H1 (cell line): ENCODE results near the gene CIT. TPM values are rescaled to one million over a fixed set of nuclear protein-coding genes. Genes with fewer than 3 reads are reported as not detected.

Source experiments
- CTCF ChIA-PET: fragments of 300-600 bp; sonication (Branson Sonifier 250); formaldehyde crosslinking; loops from one replicate; lab custom pipeline; 2021; ENCODE audit not compliant: partially characterized antibody; lab: Charles Lee
- POLR2A ChIA-PET: fragments of 300-600 bp; sonication (Branson Sonifier 250); formaldehyde crosslinking; loops from one replicate; lab custom pipeline; 2021; ENCODE audit warnings: inconsistent platforms; ENCODE audit not compliant: partially characterized antibody; lab: Charles Lee
- DNase-seq, 2 experiments: peaks; one replicate each; pipeline versions ENCODE4 v3.0.0 to v3.0.0-alpha.2; 2010 to 2022; ENCODE audit warnings: low spot score in 2 of 2, low read depth in 1 of 2, mixed read lengths in 1 of 2
- FAIRE-seq: peaks from 2 replicates; lab custom pipeline; 2011; peaks lifted over from hg19 to GRCh38; lab: Jason Lieb, UNC
- H2AFZ ChIP-seq: 2 replicates; pipeline ENCODE4 v1.8.1; 2012; ENCODE audit warnings: low read length, inconsistent platforms
- H2AK5ac ChIP-seq: 2 replicates; pipeline ENCODE4 v1.6.1; 2013; ENCODE audit warnings: low read depth, low read length
- H2BK120ac ChIP-seq: replicated peaks from 2 replicates; pipeline ENCODE3; 2013; ENCODE audit warnings: low read depth, low read length, inconsistent platforms
- H2BK12ac ChIP-seq: 2 replicates; pipeline ENCODE4 v1.6.1; 2013; ENCODE audit warnings: low read depth, low read length
- H2BK15ac ChIP-seq: 2 replicates; pipeline ENCODE4 v1.6.1; 2013; ENCODE audit warnings: low read length
- H2BK20ac ChIP-seq: 2 replicates; pipeline ENCODE4 v1.6.1; 2013; ENCODE audit warnings: low read length
- H2BK5ac ChIP-seq: 2 replicates; pipeline ENCODE4 v1.6.1; 2013; ENCODE audit warnings: low read depth, low read length
- H3K14ac ChIP-seq: 2 replicates; pipeline ENCODE4 v1.6.1; 2013; ENCODE audit warnings: inconsistent platforms; ENCODE audit not compliant: insufficient read length
- H3K18ac ChIP-seq: 2 replicates; pipeline ENCODE4 v1.6.1; 2013; ENCODE audit warnings: low read length; ENCODE audit errors: extremely low read depth
- H3K23ac ChIP-seq: 2 replicates; pipeline ENCODE4 v1.6.1; 2013; ENCODE audit warnings: inconsistent platforms; ENCODE audit not compliant: insufficient read length
- H3K23me2 ChIP-seq: 2 replicates; pipeline ENCODE4 v1.6.1; 2013; ENCODE audit warnings: low read depth, low read length
- H3K27ac ChIP-seq: 2 replicates; pipeline ENCODE4 v1.6.1; 2011; ENCODE audit warnings: low read depth, low read length, inconsistent platforms
- H3K27me3 ChIP-seq, 4 experiments: replicated peaks in 1 of 4; 1 replicate in 1 of 4; 2 replicates in 3 of 4; pipeline versions ENCODE4 v1.6.1 to v1.8.1; 2011 to 2013; ENCODE audit warnings: low read length in 3 of 4, mild to moderate bottlenecking in 3 of 4, inconsistent platforms in 2 of 4, mixed read lengths in 2 of 4, moderate library complexity in 1 of 4; ENCODE audit not compliant: control insufficient read depth in 3 of 4, insufficient read depth in 3 of 4; ENCODE audit errors: extremely low read depth in 1 of 4
- H3K36me3 ChIP-seq, 4 experiments: 2 replicates each; pipeline versions ENCODE4 v1.6.1 to v1.8.1; 2011 to 2013; ENCODE audit warnings: mild to moderate bottlenecking in 4 of 4, low read length in 3 of 4, moderate library complexity in 2 of 4, control low read depth in 1 of 4, inconsistent platforms in 1 of 4; ENCODE audit not compliant: insufficient read depth in 4 of 4, control insufficient read depth in 2 of 4
- H3K4ac ChIP-seq: replicated peaks from 2 replicates; pipeline ENCODE3; 2013; ENCODE audit warnings: low read length, low read depth, mixed read lengths, inconsistent platforms; ENCODE audit not compliant: insufficient read length
- H3K4me1 ChIP-seq, 4 experiments: replicated peaks in 1 of 4; 1 replicate in 1 of 4; 2 replicates in 3 of 4; pipeline versions ENCODE4 v1.6.1 to v1.8.1; 2011 to 2013; ENCODE audit warnings: low read length in 3 of 4, inconsistent platforms in 2 of 4, mixed read lengths in 1 of 4; ENCODE audit not compliant: insufficient read depth in 4 of 4, control insufficient read depth in 3 of 4
- H3K4me2 ChIP-seq, 2 experiments: 2 replicates each; pipeline versions ENCODE4 v1.6.1 to v1.8.1; 2011 to 2013; ENCODE audit warnings: low read depth in 2 of 2, low read length in 2 of 2, control low read depth in 1 of 2, inconsistent platforms in 1 of 2, mild to moderate bottlenecking in 1 of 2; ENCODE audit not compliant: insufficient read depth in 1 of 2
- H3K4me3 ChIP-seq, 4 experiments: fragments of 200-600, 300-600 bp in 1 of 4; sonication (generic), shearing (Covaris generic), sonication (Bioruptor Twin) in 1 of 4; 2 replicates each; pipeline versions ENCODE4 v1.5.1 to v1.8.1; 2011 to 2016; ENCODE audit warnings: low read length in 4 of 4, low read depth in 3 of 4, control low read depth in 2 of 4, inconsistent platforms in 2 of 4, mild to moderate bottlenecking in 2 of 4, mixed read lengths in 1 of 4, moderate library complexity in 1 of 4; ENCODE audit not compliant: insufficient read depth in 2 of 4; ENCODE audit errors: extremely low read depth in 1 of 4
- H3K56ac ChIP-seq: replicated peaks from 2 replicates; pipeline ENCODE3; 2013; ENCODE audit warnings: low read depth, mild to moderate bottlenecking, mixed read lengths, low read length, inconsistent platforms; ENCODE audit not compliant: insufficient read length
- H3K79me1 ChIP-seq: 2 replicates; pipeline ENCODE4 v1.6.1; 2013; ENCODE audit warnings: low read depth, low read length, control low read depth
- H3K79me2 ChIP-seq, 2 experiments: 2 replicates each; pipeline versions ENCODE4 v1.6.1 to v1.8.1; 2012 to 2013; ENCODE audit warnings: low read length in 2 of 2, mild to moderate bottlenecking in 2 of 2, inconsistent platforms in 1 of 2; ENCODE audit not compliant: insufficient read depth in 2 of 2, control insufficient read depth in 1 of 2
- H3K9ac ChIP-seq, 4 experiments: replicated peaks in 1 of 4; 1 replicate in 1 of 4; 2 replicates in 3 of 4; pipeline versions ENCODE4 v1.6.1 to v1.8.1; 2011 to 2013; ENCODE audit warnings: low read depth in 3 of 4, low read length in 3 of 4, control low read depth in 2 of 4, mild to moderate bottlenecking in 2 of 4, moderate library complexity in 2 of 4, inconsistent platforms in 1 of 4; ENCODE audit errors: extremely low read depth in 1 of 4
- H3K9me3 ChIP-seq, 2 experiments: 2 replicates each; pipeline versions ENCODE4 v1.6.1 to v1.8.1; 2012 to 2013; ENCODE audit warnings: mild to moderate bottlenecking in 2 of 2, moderate library complexity in 2 of 2, control low read depth in 1 of 2, inconsistent platforms in 1 of 2, low read depth in 1 of 2, low read length in 1 of 2, mixed read lengths in 1 of 2; ENCODE audit not compliant: insufficient read depth in 2 of 2
- H4K20me1 ChIP-seq, 2 experiments: replicated peaks in 1 of 2; 2 replicates each; pipeline versions ENCODE3 to v1.8.1; 2011 to 2013; ENCODE audit warnings: inconsistent platforms in 2 of 2, low read length in 2 of 2, mild to moderate bottlenecking in 1 of 2; ENCODE audit not compliant: insufficient read depth in 2 of 2, control insufficient read depth in 1 of 2
- H4K5ac ChIP-seq: 2 replicates; pipeline ENCODE4 v1.6.1; 2013; ENCODE audit warnings: low read length, low read depth, mixed read lengths, inconsistent platforms; ENCODE audit not compliant: insufficient read length
- H4K8ac ChIP-seq: 2 replicates; pipeline ENCODE4 v1.8.0; 2013; ENCODE audit warnings: mild to moderate bottlenecking, moderate library complexity, low read length, inconsistent platforms; ENCODE audit not compliant: insufficient read depth; ENCODE audit errors: extremely low read depth
- H4K91ac ChIP-seq: replicated peaks from 2 replicates; pipeline ENCODE3; 2013; ENCODE audit warnings: low read length, mixed read lengths, inconsistent platforms; ENCODE audit not compliant: insufficient read length
- CBX5 ChIP-seq: fragments of 300-800, 300-1000 bp; sonication (generic); IDR thresholded peaks from 2 replicates; pipeline ENCODE4 v1.7.1; 2016; ENCODE audit warnings: antibody characterized with exemption, low read length, low read depth
- EGR1 ChIP-seq: IDR thresholded peaks from 2 replicates; pipeline ENCODE4 v1.6.1; 2011; ENCODE audit warnings: low read depth, low read length, borderline replicate concordance
- KDM1A ChIP-seq: fragments of 200-600, 300-600 bp; sonication (generic); IDR thresholded peaks from 2 replicates; pipeline ENCODE4 v1.7.1; 2016; ENCODE audit warnings: mild to moderate bottlenecking, low read length, borderline replicate concordance
- RBBP5 ChIP-seq: IDR thresholded peaks from 2 replicates; pipeline ENCODE4 v1.7.1; 2012; ENCODE audit warnings: low read depth, mild to moderate bottlenecking, inconsistent platforms, low read length, moderate library complexity, borderline replicate concordance
- YY1 ChIP-seq: IDR thresholded peaks from 2 replicates; pipeline ENCODE4 v1.6.1; 2011; ENCODE audit warnings: low read depth, mild to moderate bottlenecking, low read length
- WGBS, 2 experiments: shearing (Covaris generic) in 1 of 2; methylation state at CpG; one replicate each; pipeline versions ENCODE4 v1.1.6 to v1.1.7; 2013 to 2015; ENCODE audit warnings: low lambda C conversion rate in 2 of 2, mixed read lengths in 2 of 2, inconsistent platforms in 1 of 2, low coverage in 1 of 2, missing lambda C conversion rate in 1 of 2; ENCODE audit not compliant: insufficient replicate concordance in 2 of 2, insufficient coverage in 1 of 2, insufficient read length in 1 of 2; ENCODE audit errors: extremely low coverage in 1 of 2, missing lambda C conversion rate in 1 of 2; 5-methylcytosine and 5-hydroxymethylcytosine counted together
- polyA plus RNA-seq, 7 experiments: library from polyadenylated mRNA; depleted of rRNA in 3 of 7; stranded (reverse) in 5 of 7; unstranded in 2 of 7; fragments of >200 nt in 5 of 7; fragments of 200-250 nt in 2 of 7; gene quantifications; 1 replicate in 5 of 7; 2 replicates in 1 of 7; 4 replicates in 1 of 7; pipeline versions ENCODE4 v1.2.1 to v1.2.3, GENCODE V29; 2011 to 2013; ENCODE audit warnings: missing spikeins in 2 of 7, mixed read lengths in 2 of 7
- total RNA-seq: library from RNA; stranded (reverse); fragmentation: NEBNext Ultra II Directional; extraction: Animal tissue kit (Norgen Biotek cat#: 25700); gene quantifications from 2 replicates; pipeline ENCODE4 v1.2.1, GENCODE V29; 2021

CIT gene
- total and polyA plus RNA-seq, 2 of the 8 experiments (the other 6 are each of a cell fraction or from before 2014, with no cell fraction given): 17.1 to 60.9 TPM

DNA sequence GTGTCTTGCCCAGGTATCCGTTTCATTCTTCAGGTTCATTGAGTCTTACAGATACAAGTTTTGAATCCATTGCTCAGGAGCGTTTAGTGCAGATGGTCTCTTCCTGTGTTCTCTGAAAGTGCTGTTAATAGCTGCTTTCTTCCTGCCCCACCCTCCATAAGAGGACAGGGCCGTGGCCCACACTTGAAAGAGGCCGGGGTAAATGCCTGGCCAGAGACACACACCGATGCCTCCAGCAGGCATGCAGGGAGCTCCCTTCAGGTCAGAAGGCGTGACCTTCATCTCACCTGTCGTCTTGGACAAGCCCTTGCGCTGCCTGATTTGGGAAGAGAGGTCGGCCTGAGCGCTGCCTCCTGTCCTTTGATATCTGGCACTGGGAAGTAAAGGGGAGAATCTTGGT, 197.6 kb downstream of the CIT start:
- no peak overlapping the region for H3K27ac ChIP-seq
- peaks cover 26 to 66% (median 59%) of the 10 kb centered on the region in 4 experiments for H3K36me3 ChIP-seq
- CTCF ChIA-PET: interaction anchor here (0.7 to 2.9 kb wide), 2 partner anchors 10 to 11 kb away, joined by 3 to 14 read pairs; partner anchors contain the start of gene PRKAB1
- no peak overlapping the region for H3K23ac ChIP-seq
- no peak overlapping the region for H3K9ac ChIP-seq
- DNase-seq (no peak), FAIRE-seq (no peak)
- H2BK5ac ChIP-seq: no peak overlapping the region; the same call in 1 of the 2 replicates
- H3K79me1 ChIP-seq: no peaks in the 10 kb centered on the region
- no peaks in the 10 kb centered on the region for H3K9me3 ChIP-seq
- POLR2A ChIA-PET: interaction anchor here (1.0 to 2.1 kb wide), 3 partner anchors 10 to 22 kb away, joined by 3 to 6 read pairs (median 4); no protein-coding TSS in a partner anchor
- no peak overlapping the region for H3K4me3 ChIP-seq
- WGBS, 2 experiments: 90% methylated on average over 8 of the region's 10 CpGs; no CpG with 5 or more reads in 1 of the 2 experiments
- H3K56ac ChIP-seq: no peak overlapping the region
- H2BK20ac ChIP-seq: no peak overlapping the region
- H4K91ac ChIP-seq: no peak overlapping the region
- no peaks in the 10 kb centered on the region for H3K27me3 ChIP-seq
- H3K14ac ChIP-seq: no peak overlapping the region
- peaks cover 7 to 14% of the 10 kb centered on the region in 2 experiments for H4K20me1 ChIP-seq
- H3K4ac ChIP-seq: no peak overlapping the region
- H2BK12ac ChIP-seq: no peak overlapping the region
- H2AFZ ChIP-seq: no peak overlapping the region
- no peak overlapping the region for H2AK5ac ChIP-seq
- no peak overlapping the region for H2BK120ac ChIP-seq
- H3K79me2 ChIP-seq: no peaks in the 10 kb centered on the region
- no peak overlapping the region for H3K4me2 ChIP-seq
- no peak overlapping the region; the same call in 1 of the 2 replicates for H3K18ac ChIP-seq
- no peak for TF ChIP-seq CBX5
- TF ChIP-seq EGR1: no peak
- TF ChIP-seq YY1: no peak
- TF ChIP-seq RBBP5: no peak
- TF ChIP-seq KDM1A: no peak
- H2BK15ac ChIP-seq: no peak overlapping the region
- no peak overlapping the region for H4K8ac ChIP-seq
- H4K5ac ChIP-seq: no peak overlapping the region
- H3K23me2 ChIP-seq: no peaks in the 10 kb centered on the region
- H3K4me1 ChIP-seq: peaks cover 0 to 4% (median 0%) of the 10 kb centered on the region in 4 experiments; a peak in 2 of 7 replicates
